Glutamatergic neuron (in vitro differentiated cells): ENCODE data around the gene ZNF777. TPM values are rescaled to one million over a fixed set of nuclear protein-coding genes. Genes with fewer than 3 reads are reported as not detected.
"Not testable (repeated sequence)": the region's sequence is repeated elsewhere in the genome, so short reads cannot be mapped to it uniquely, and the experiment has no call there.

Experiments used
- DNase-seq: peaks from one replicate; pipeline ENCODE4 v3.0.0; 2022
- H3K27ac Mint-ChIP-seq: one replicate; pipeline ENCODE4 v1.8.0; 2020; ENCODE audit warnings: mild to moderate bottlenecking, mixed read lengths, inconsistent platforms; ENCODE audit not compliant: unreplicated experiment
- H3K27me3 Mint-ChIP-seq: one replicate; pipeline ENCODE4 v1.8.0; 2020; ENCODE audit warnings: mild to moderate bottlenecking, moderate library complexity, mixed read lengths, inconsistent platforms; ENCODE audit not compliant: unreplicated experiment
- H3K36me3 Mint-ChIP-seq: one replicate; pipeline ENCODE4 v1.8.0; 2020; ENCODE audit warnings: mild to moderate bottlenecking, mixed read lengths, inconsistent platforms; ENCODE audit not compliant: unreplicated experiment
- H3K4me1 Mint-ChIP-seq: one replicate; pipeline ENCODE4 v1.8.0; 2020; ENCODE audit warnings: mild to moderate bottlenecking, low read depth, mixed read lengths, inconsistent platforms; ENCODE audit not compliant: unreplicated experiment
- H3K4me3 Mint-ChIP-seq: one replicate; pipeline ENCODE4 v1.8.0; 2020; ENCODE audit warnings: mild to moderate bottlenecking, mixed read lengths, inconsistent platforms; ENCODE audit not compliant: unreplicated experiment
- H3K9me3 Mint-ChIP-seq: one replicate; pipeline ENCODE4 v1.8.0; 2020; ENCODE audit warnings: mild to moderate bottlenecking, moderate library complexity, mixed read lengths, inconsistent platforms; ENCODE audit not compliant: unreplicated experiment
- CTCF ChIP-seq: fragments of 200-600 bp; sonication (generic); IDR thresholded peaks from one replicate; pipeline ENCODE4 v1.5.0; 2021; ENCODE audit not compliant: partially characterized antibody, unreplicated experiment
- total RNA-seq: library from RNA; stranded (reverse); fragmentation: NEBNext Ultra II Directional; extraction: Animal tissue kit (Norgen Biotek cat#: 25700); gene quantifications from one replicate; pipeline ENCODE4 v1.2.1, GENCODE V29; 2021; ENCODE audit not compliant: unreplicated experiment

The ZNF777 gene
- total RNA-seq, 1 donor from 2014 or later: 18.0 TPM

- Mint-ChIP-seq H3K9me3 (peaks cover 4% of the 10 kb centered on the region), H3K27me3 (peaks cover 8% of the 10 kb centered on the region), H3K4me3 (peak overlapping the region; percentile 98), H3K27ac (peak overlapping the region; percentile 86), H3K36me3 (no peaks in the 10 kb centered on the region), H3K4me1 (peaks cover 4% of the 10 kb centered on the region)
- TF ChIP-seq CTCF: no peak
- peak; percentile 54 for DNase-seq
Measured at GRCh38 chr7:149496642-149497391, 36.0 kb upstream of the ZNF777 start.

GRCh38 chr7:149495785-149496641 is 35.2 kb upstream of the ZNF777 start:
- no peaks in the 10 kb centered on the region for H3K36me3 Mint-ChIP-seq
- TF ChIP-seq CTCF: no peak
- peaks cover 4% of the 10 kb centered on the region for H3K4me1 Mint-ChIP-seq
- no peak overlapping the region for H3K27ac Mint-ChIP-seq
- H3K9me3 Mint-ChIP-seq: peaks cover 4% of the 10 kb centered on the region
- DNase-seq: no peak
- peaks cover 7% of the 10 kb centered on the region for H3K27me3 Mint-ChIP-seq
- peak overlapping the region; percentile 98 for H3K4me3 Mint-ChIP-seq

- no peak overlapping the region for H3K27ac Mint-ChIP-seq
- H3K27me3 Mint-ChIP-seq: peaks cover 10% of the 10 kb centered on the region
- no peak for DNase-seq
- H3K4me3 Mint-ChIP-seq: peak overlapping the region; percentile 34
- peaks cover 4% of the 10 kb centered on the region for H3K9me3 Mint-ChIP-seq
- TF ChIP-seq CTCF: no peak
- no peaks in the 10 kb centered on the region for H3K36me3 Mint-ChIP-seq
- H3K4me1 Mint-ChIP-seq: peaks cover 4% of the 10 kb centered on the region
Measured at GRCh38 chr7:149494738-149495368, 34.0 kb upstream of the ZNF777 start.

- not testable (repeated sequence) for H3K9me3 Mint-ChIP-seq, H3K36me3 Mint-ChIP-seq, H3K27me3 Mint-ChIP-seq, DNase-seq, H3K4me1 Mint-ChIP-seq, H3K4me3 Mint-ChIP-seq, H3K27ac Mint-ChIP-seq
Measured at GRCh38 chr7:149493975-149494374, 33.1 kb upstream of the ZNF777 start.

- no peak for TF ChIP-seq CTCF
- Mint-ChIP-seq H3K36me3 (no peaks in the 10 kb centered on the region), H3K27me3 (peaks cover 7% of the 10 kb centered on the region), H3K27ac (no peak overlapping the region), H3K9me3 (peaks cover 6% of the 10 kb centered on the region), H3K4me1 (peaks cover 4% of the 10 kb centered on the region), H3K4me3 (no peak overlapping the region)
- no peak for DNase-seq
Measured at GRCh38 chr7:149493366-149493765, 32.5 kb upstream of the ZNF777 start.
